ENCODE measurements around the gene GALNS.
"Not testable (repeated sequence)": the region's sequence is repeated elsewhere in the genome, so short reads cannot be mapped to it uniquely, and the experiment has no call there.

The GALNS gene

GRCh38 chr16:88783391-88784073 is 73.2 kb downstream of the GALNS start:
- peak; percentile 64 for DNase-seq (ENCODE audit: low spot score)

DNA sequence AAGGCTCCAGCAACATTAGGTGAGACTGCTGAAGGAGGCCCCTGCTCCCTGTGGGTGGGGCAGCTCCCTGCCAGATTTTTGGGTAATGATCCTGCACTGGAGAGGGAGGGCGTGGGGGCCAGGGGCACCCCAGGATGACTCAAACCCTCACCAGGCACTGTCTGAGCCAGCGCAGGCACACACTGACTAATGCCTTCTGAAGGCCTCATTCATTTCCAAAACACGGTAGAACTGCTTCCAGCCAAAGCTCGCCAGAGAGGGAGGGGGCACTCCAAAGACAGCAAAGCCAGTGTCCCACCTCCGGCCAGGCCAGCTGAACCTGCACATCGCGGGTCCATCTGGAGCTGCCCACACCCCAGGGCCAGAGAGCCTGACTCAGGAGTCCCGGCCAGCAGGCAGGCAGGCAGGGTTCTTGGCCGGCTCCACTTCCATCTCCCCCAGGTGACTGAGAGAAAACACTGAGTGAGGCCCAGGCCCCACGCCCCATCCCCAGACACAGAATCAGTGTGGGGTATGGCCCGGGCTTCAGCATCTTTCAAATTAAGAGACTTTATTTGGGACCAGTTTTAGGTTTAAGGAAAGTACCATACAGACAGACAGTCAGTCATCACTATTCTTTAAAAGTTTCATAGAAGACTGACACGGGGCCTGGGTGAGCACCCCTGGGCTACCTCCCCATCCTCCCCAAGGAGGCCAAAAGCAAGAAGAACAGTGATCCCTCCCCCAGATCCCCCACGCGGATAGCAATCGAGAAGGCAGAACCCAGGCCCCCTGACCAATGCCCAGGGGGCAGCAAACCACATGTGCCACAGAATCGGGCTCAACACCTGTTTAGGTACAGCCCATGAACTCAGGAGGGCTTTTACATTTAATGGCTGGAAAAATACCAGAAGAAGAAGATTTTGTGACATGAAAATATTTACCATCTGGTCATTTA is 74.0 kb downstream of the GALNS start:
- DNase-seq (ENCODE audit: low spot score): peak; percentile 94

GRCh38 chr16:88781140-88782077 is 75.3 kb downstream of the GALNS start:
- DNase-seq (ENCODE audit: low spot score): no peak

- DNase-seq (ENCODE audit: low spot score): no peak
These were observed 76.3 kb downstream of the GALNS start for GRCh38 chr16:88780142-88781062.

DNA sequence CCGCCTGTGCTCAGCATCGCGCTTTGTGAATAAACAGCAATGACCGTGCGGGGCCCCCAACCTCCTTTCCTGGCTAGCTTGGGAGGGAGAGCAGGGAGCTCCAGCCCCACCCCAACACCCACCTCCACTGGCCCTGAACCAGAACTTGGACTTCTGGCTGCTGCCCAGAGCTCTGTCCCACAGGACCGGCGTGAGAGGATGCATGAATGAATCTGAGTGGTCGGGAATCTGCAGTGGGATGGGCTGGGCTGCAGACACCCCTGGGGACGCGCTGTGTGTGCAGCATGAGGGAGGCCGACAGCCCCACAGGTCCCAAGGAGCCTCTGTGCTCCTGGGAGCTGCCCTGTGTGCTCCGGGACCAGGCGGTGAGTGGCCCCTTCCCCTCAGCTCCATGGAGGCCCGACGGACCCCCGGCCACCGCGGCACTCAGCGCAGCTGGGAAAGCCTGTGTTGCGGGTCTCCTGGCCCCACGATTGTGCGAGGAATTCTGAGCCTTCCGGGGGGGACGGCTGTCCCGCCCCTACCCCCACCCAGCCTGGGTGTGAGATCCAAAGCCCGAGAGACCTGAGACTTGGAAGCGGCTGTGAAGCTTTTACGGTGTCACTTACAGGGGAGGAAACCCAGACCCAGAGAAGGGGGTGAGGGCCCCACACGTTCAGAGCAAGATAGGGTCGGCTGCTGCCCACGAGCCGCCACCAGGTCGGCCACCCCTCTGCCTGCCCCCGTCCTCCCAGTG is 77.2 kb downstream of the GALNS start:
- no peak for DNase-seq (ENCODE audit: low spot score)

GRCh38 chr16:88778541-88779065 is 78.1 kb downstream of the GALNS start:
- no peak for DNase-seq (ENCODE audit: low spot score)

- no peak for DNase-seq (ENCODE audit: low spot score)
These were observed 78.5 kb downstream of the GALNS start for GRCh38 chr16:88778271-88778525.

DNA sequence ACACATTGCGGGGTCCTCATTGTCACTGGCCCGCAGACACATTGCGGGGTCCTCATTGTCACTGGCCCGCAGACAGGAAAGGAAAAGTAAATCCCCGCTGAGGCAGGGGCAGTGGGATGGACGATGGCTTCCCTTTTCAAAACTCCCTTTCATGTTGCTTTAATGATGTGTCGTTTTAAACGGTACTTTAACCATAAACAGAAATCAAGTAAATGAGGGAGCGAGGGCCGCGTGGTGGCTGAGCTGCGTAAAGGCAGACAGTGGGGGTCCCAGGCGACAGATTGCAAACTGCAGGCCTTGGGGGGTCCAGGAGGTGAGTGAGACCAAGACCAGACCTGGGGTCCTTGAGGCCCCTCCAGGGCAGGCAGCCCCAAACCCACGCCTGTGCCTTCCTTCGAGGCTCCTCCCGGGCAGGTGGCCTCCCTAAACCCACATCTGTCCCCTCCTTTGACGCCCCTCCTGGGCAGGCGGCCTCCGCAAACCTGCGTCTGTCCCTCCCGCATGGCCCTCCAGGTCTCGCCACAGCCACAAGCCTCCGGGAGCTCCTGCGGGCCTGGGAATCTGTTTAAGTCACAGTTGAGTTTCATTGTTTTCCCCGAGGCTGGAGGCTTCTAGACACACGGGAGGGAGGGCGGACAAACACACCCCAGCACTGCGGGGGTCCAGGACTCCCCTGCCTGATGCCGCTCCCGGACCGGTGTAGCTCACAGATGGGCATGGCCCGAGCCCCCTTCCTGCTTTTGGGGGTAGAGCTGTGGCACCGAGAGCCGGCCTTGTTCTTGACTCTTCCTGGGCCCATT is 79.1 kb downstream of the GALNS start:
- DNase-seq (ENCODE audit: low spot score): no peak

DNA sequence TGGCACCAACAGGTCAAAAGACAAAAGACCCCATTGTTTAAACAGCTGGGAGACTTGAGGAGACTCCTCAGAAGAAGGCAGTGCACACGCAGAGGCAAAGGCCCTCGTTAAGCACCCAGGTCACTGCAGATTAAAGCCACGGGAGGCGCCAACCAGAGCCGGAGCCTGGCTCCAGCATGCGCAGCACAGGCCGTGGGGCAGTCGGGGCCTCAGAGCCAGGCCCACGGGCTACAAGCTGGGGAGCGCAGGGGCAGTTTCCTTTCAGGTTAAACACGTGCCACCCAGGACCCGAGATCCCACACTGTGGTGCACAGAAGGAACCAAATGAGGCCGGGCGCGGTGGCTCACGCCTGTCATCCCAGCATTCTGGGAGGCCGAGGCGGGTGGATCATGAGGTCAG is 80.9 kb downstream of the GALNS start:
- DNase-seq (ENCODE audit: low spot score): no peak

- no peak for DNase-seq (ENCODE audit: low spot score)
These were observed 82.0 kb downstream of the GALNS start for GRCh38 chr16:88774544-88775393.

- peak; percentile 49 for DNase-seq (ENCODE audit: low spot score)
These were observed 82.9 kb downstream of the GALNS start for GRCh38 chr16:88773812-88774291.

- DNase-seq (ENCODE audit: low spot score): no peak
These were observed 83.6 kb downstream of the GALNS start for GRCh38 chr16:88772871-88773811.

- DNase-seq (ENCODE audit: low spot score): not testable (repeated sequence)
These were observed 85.0 kb downstream of the GALNS start for GRCh38 chr16:88771781-88772180.

DNA sequence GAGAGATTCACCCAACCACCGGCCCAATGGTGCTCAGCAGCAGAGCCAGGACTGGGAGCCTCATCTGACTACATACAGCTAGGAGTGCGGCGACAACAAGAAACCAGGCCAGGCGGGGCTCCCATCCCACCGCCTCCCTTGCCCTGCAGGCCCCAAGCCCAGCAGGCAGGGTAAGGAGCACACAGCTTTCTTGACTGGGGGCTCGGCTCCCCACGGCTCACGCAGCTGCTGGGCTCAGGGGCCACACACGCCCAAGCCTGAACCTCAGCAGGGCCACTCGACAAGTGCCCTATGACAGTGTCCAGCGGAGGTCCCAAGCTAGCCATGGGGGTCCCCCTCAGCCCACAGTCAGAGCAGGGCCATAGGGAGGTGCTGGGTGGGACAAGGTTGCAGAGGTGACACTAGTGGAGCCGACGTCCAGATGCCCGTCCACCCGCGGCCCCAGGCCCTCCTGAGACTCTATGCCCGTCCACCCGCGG is 85.4 kb downstream of the GALNS start:
- no peak for DNase-seq (ENCODE audit: low spot score)

GRCh38 chr16:88770461-88771293 is 86.1 kb downstream of the GALNS start:
- no peak for DNase-seq (ENCODE audit: low spot score)
